GM19452 (cell line): Measurements from ENCODE around the gene DPP7.
A peak's percentile ranks its signal among the peaks of the same experiment; 100 is the strongest.
"Not testable (repeated sequence)": the region's sequence is repeated elsewhere in the genome, so short reads cannot be mapped to it uniquely, and the experiment has no call there.

Source experiments
- ATAC-seq: cut with Tn5 transposase; IDR thresholded peaks from one replicate; pipeline ENCODE4 v1.9.1; 2021; ENCODE audit not compliant: unreplicated experiment

Gene DPP7

GRCh38 chr9:137130176-137130755 lies 15.7 kb upstream of the DPP7 start:
- ATAC-seq: peak; percentile 14

- ATAC-seq: peak; percentile 82
Observed at GRCh38 chr9:137129456-137130175, 15.1 kb upstream of the DPP7 start.

- ATAC-seq: no peak
Observed at GRCh38 chr9:137128862-137129455, 14.4 kb upstream of the DPP7 start.

- ATAC-seq: no peak
Observed at GRCh38 chr9:137128158-137128861, 13.8 kb upstream of the DPP7 start.

- no peak for ATAC-seq
Observed at GRCh38 chr9:137127301-137128157, 13.0 kb upstream of the DPP7 start.

- no peak for ATAC-seq
Observed at GRCh38 chr9:137126786-137127185, 12.3 kb upstream of the DPP7 start.

- not testable (repeated sequence) for ATAC-seq
Observed at GRCh38 chr9:137123952-137124462, 9.5 kb upstream of the DPP7 start.

- peak; percentile 46 for ATAC-seq
Observed at GRCh38 chr9:137123468-137123837, 8.9 kb upstream of the DPP7 start.

- not testable (repeated sequence) for ATAC-seq
Observed at GRCh38 chr9:137122796-137123467, 8.4 kb upstream of the DPP7 start.

- not testable (repeated sequence) for ATAC-seq
Observed at GRCh38 chr9:137121927-137122795, 7.6 kb upstream of the DPP7 start.

GRCh38 chr9:137118092-137118603 lies 3.6 kb upstream of the DPP7 start:
- ATAC-seq: not testable (repeated sequence)

- no peak for ATAC-seq
Observed at GRCh38 chr9:137117269-137117731, 2.8 kb upstream of the DPP7 start.

GRCh38 chr9:137116728-137117127 lies 2.2 kb upstream of the DPP7 start:
- ATAC-seq: no peak

GRCh38 chr9:137116027-137116507 lies 1.5 kb upstream of the DPP7 start:
- ATAC-seq: no peak

- no peak for ATAC-seq
Observed at GRCh38 chr9:137115394-137116026, 977 bp upstream of the DPP7 start.

GRCh38 chr9:137114220-137114612 lies 317 bp downstream of the DPP7 start:
- no peak for ATAC-seq

- no peak for ATAC-seq
Observed at GRCh38 chr9:137113385-137114159, 961 bp downstream of the DPP7 start.
